GM19351 (cell line): ENCODE measurements around the gene CREG2.
"Not testable (repeated sequence)": the region's sequence is repeated elsewhere in the genome, so short reads cannot be mapped to it uniquely, and the experiment has no call there.

Experiments
- ATAC-seq: cut with Tn5 transposase; IDR thresholded peaks from one replicate; pipeline ENCODE4 v1.9.1; 2021; ENCODE audit warnings: mild to moderate bottlenecking, moderate library complexity; ENCODE audit not compliant: unreplicated experiment

CREG2 gene

DNA sequence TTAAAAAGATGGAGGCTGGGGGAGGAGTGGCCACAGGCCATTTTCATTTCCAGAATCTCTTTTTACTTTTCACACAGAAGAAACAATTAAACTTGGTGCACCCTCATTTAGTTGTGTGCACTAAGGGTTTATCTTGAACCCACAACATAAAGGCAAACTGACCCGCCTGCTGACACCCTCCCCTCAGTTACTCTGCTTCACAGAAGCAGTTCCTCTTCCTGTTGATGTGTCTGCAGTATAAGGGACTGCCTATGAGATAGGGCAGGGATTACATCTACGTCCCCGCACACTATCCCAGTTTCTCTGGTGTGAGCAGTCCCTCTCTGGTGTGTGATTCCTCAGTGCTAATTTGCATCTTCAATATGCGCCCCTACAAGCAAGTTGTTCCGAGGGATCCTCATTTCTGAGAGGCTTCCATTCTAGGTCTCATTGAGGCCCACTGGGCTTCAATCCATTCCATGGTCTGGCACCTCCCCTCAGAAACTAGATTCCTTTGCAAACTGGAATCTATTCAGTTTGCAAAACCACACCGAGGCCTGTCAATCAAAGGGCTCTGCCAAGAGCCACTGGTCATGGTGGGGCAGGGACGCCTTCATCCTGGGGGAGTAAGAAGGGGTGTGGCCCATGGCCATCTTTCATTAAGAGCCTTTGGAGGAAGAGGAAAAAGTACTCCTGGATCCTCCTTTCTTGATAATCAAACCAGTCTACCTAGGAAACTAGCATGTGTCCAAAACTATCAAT, 12.3 kb downstream of the CREG2 start:
- ATAC-seq: no peak

- ATAC-seq: no peak
Measured at GRCh38 chr2:101372792-101373191, 14.5 kb downstream of the CREG2 start.

- ATAC-seq: no peak
Measured at GRCh38 chr2:101371636-101372035, 15.7 kb downstream of the CREG2 start.

- no peak for ATAC-seq
Measured at GRCh38 chr2:101369100-101369499, 18.2 kb downstream of the CREG2 start.

GRCh38 chr2:101368376-101368775, 18.9 kb downstream of the CREG2 start:
- no peak for ATAC-seq

DNA sequence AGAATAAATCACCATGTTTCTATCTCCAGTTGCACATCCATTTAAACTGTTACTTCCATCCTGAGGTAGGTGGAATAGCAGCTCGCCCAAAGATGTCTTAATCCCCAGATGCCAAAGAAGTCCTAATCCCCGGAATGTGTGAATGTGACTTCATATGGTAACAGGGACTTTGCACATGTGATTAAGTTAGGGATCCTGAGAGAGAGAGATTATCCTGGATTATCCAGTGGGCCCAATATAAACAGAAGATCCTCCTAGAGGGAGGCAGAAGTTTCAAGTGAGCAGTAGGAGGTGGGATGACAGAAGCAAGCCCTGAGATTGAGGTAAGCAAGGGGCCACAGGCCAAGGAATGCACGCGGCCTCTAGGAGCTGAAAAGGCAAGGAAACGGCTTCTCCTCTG, 19.8 kb downstream of the CREG2 start:
- no peak for ATAC-seq

- ATAC-seq: no peak
Measured at GRCh38 chr2:101364878-101365277, 22.4 kb downstream of the CREG2 start.

DNA sequence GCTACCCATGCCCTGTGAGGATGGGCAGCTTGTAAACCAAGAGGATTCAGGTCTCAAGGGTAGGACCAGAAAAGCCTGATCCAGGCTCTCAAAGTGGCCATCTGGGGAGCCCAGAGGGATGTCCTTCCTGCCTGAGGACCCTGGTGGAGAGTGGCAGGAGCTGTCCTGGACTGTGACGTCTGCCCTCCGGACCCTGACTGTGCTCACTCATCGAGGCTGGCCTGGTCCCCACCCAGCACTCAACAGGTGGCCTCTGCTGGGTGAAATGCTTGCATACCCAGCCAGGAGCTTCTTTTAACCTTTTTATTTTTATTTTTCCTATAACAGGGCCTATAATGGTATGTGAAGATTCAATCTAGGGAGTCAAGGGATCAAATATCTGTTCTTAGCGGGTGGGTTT, 24.5 kb downstream of the CREG2 start:
- no peak for ATAC-seq

- ATAC-seq: no peak
Measured at GRCh38 chr2:101362316-101362715, 25.0 kb downstream of the CREG2 start.

DNA sequence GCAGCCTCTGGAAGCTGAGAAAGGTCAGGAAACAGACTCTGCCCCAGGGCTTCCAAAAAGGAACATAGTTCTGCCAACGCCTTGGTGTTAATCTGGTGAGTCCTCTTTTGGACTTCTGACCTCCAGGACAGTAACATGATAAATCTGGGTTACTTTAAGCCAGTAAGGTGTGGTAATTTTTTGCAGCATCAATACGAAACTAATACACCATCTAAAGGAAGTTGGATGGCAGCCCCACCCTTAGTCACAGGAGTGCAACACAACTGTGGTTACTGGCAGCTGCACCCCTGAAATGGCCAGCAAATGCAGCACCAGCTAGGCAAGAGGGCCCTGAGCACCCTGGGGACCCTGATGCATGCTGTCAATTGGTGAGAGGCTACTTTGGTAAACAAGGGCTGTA, 25.8 kb downstream of the CREG2 start:
- ATAC-seq: peak; percentile 53

DNA sequence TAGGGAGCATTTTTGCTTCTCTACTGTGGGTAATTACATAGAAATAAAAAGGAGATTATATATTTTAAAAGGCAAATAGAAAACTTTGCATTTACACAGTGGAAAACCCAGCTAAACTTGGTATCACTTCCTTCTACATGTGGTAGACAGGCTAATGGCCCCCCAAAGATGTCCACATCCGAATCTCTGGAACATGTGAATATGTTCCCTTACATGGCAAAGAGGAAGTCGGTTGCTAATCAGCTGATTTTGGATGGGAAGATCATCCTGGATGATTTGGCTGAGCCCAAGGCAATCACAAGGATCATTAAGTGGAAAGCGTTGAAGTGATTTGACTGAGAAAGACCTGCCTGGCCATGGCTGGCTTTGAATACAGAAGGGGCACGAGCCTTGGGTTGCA, 26.2 kb downstream of the CREG2 start:
- peak; percentile 11 for ATAC-seq

DNA sequence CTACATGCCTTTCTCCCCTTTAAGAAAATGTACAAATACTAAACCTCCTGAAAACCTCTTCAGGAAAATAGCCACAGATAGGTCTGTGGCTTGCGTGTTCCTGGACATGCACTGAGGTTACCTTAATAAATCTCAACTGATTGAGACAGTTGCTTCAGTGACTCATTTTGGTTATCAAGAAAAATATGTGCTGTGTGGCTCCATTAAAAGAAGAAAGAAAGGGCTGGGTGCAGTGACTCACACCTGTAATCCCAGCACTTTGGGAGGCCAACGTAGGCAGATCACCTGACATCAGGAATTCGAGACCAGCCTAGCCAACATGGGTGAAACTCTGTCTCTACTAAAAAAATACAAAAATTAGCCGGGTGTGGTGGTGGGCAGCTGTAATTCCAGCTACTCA, 27.1 kb downstream of the CREG2 start:
- ATAC-seq: no peak

DNA sequence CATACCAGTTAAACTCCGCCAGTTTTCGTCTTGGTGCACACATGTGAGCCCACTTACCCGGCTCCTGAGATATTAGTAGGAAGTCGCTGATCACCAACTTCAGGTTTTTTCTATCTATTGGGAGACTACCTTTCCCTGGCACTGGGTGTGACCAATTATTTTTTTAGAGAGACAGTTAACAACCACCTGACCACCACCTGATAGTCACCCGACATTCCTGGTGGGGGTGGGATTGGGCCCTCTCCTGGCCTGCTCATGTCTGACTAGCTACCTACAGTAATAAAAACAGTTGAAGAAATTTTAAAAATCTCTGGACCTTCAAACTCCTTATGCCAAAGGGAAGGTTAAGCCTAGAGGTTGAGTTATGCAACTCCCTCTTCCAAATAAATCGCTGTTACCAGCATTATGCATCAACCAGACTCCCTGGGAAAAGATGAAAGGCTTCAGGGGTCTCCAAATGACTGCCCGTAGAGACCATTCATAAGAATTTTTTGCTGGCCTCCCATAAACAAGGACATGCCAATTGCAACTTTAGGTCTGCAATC, 27.8 kb downstream of the CREG2 start:
- no peak for ATAC-seq

- no peak for ATAC-seq
Measured at GRCh38 chr2:101357376-101357775, 29.9 kb downstream of the CREG2 start.

- no peak for ATAC-seq
Measured at GRCh38 chr2:101356521-101356920, 30.8 kb downstream of the CREG2 start.

GRCh38 chr2:101356055-101356454, 31.2 kb downstream of the CREG2 start:
- ATAC-seq: no peak

GRCh38 chr2:101355401-101356054, 31.8 kb downstream of the CREG2 start:
- no peak for ATAC-seq

- no peak for ATAC-seq
Measured at GRCh38 chr2:101354420-101355311, 32.6 kb downstream of the CREG2 start.

- ATAC-seq: not testable (repeated sequence)
Measured at GRCh38 chr2:101352631-101353030, 34.7 kb downstream of the CREG2 start.

DNA sequence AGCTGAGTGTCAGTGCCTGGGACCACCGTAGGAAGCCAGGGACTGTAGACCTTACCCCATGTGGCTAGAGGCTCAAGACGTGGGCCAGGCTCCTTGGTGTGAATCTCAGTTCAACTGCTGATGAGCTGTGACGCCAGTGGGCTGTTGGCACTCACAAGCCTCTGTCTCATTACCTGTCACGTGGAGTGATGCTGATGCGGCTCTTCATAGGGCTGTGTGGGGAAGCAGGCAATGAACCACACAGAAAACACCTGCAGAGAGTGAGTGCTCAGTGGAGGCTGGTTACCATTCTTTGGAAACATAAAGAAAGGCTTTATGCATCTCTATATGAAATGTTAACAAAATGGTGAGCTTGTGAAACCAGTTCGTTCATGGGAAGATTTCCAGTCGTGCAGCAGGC, 36.1 kb downstream of the CREG2 start:
- ATAC-seq: no peak

DNA sequence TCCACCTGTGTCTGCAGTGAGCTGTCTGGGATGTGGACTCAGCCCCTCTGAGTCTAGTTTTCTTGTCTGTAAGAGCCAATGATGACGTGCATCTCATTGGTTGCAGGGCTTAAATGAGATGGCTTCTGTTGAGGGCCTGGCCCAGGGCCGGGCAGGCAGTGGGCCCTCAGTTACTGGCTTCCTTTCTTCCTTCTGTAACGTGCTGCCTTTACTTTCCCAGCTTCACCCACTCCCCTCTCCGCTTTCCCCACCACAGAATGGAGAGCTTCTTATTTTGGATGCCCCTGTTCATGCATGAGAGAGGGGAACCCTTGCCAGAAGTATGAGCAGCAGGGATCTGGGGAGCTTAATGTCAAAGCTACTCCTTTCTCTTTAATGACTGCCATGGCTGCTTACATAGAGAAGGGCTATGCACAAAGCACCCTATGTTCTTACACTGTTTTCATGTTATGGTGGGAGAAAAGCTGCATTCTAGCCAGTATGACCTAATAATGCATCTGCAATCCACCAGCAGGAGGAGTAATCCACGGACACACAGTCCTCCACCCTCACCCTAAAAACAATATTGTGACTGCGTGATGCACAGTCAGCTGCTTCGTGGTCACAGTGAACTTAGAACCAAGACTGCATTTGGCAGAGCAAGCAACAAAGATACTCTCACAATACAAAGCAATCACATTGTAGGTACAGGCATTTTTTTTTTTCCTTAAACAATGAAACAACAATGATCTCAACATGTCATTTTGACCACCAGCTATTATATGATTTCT, 37.2 kb downstream of the CREG2 start:
- no peak for ATAC-seq
